ENCODE results near the gene MAPK9.
"Not testable (repeated sequence)": the region's sequence is repeated elsewhere in the genome, so short reads cannot be mapped to it uniquely, and the experiment has no call there.

MAPK9 gene

GRCh38 chr5:180211761-180212035 is 80.2 kb downstream of the MAPK9 start:
- no peak for DNase-seq (ENCODE audit: low spot score in 2 of 2)
- Mint-ChIP-seq H3K9me3 (no peaks in the 10 kb centered on the region), H3K4me3 (no peak overlapping the region), H3K4me1 (peaks cover 11% of the 10 kb centered on the region), H3K27ac (no peak overlapping the region), H3K36me3 (no peaks in the 10 kb centered on the region)
- no peak for ATAC-seq

- Mint-ChIP-seq H3K4me3 (no peak overlapping the region), H3K36me3 (no peaks in the 10 kb centered on the region), H3K9me3 (no peaks in the 10 kb centered on the region), H3K27ac (no peak overlapping the region), H3K4me1 (peaks cover 11% of the 10 kb centered on the region)
- ATAC-seq (no peak), DNase-seq (ENCODE audit: low spot score in 2 of 2) (no peak)
Observed at GRCh38 chr5:180210961-180211760, 80.7 kb downstream of the MAPK9 start.

- H3K4me1 Mint-ChIP-seq = peaks cover 11% of the 10 kb centered on the region
- H3K27ac Mint-ChIP-seq; H3K36me3 Mint-ChIP-seq; ATAC-seq; DNase-seq (ENCODE audit: low spot score in 2 of 2); H3K9me3 Mint-ChIP-seq; H3K4me3 Mint-ChIP-seq: not testable (repeated sequence)
Observed at GRCh38 chr5:180210077-180210476, 81.8 kb downstream of the MAPK9 start.

GRCh38 chr5:180209137-180209581 is 82.7 kb downstream of the MAPK9 start, which contains the start of gene RASGEF1C:
Gene RASGEF1C, minus strand, starts transcription at chr5:180209211. Its CDS starts 71,159 bp downstream, at chr5:180138052.
- Mint-ChIP-seq H3K9me3 (no peaks in the 10 kb centered on the region), H3K27ac (no peak within 1 kb of the TSS), H3K4me3 (peak within 1 kb of the TSS; percentile 53), H3K36me3 (no peaks in the 10 kb centered on the region), H3K4me1 (peaks cover 11% of the 10 kb centered on the region)
- peak; percentile 88 for ATAC-seq
- peak; percentile 58 to 62 for DNase-seq (ENCODE audit: low spot score in 2 of 2)

- H3K36me3 Mint-ChIP-seq = no peaks in the 10 kb centered on the region
- H3K27ac Mint-ChIP-seq = no peak overlapping the region
- peaks cover 11% of the 10 kb centered on the region for H3K4me1 Mint-ChIP-seq
- ATAC-seq (peak; percentile 8), DNase-seq (ENCODE audit: low spot score in 2 of 2) (no peak)
- H3K9me3 Mint-ChIP-seq = no peaks in the 10 kb centered on the region
- peak overlapping the region; percentile 45 for H3K4me3 Mint-ChIP-seq
Observed at GRCh38 chr5:180208435-180209081, 83.3 kb downstream of the MAPK9 start.

GRCh38 chr5:180208038-180208434 is 83.8 kb downstream of the MAPK9 start:
- no peaks in the 10 kb centered on the region for H3K36me3 Mint-ChIP-seq

GRCh38 chr5:180207593-180207992 is 84.3 kb downstream of the MAPK9 start:
- Mint-ChIP-seq H3K4me3 (peak overlapping the region; percentile 45), H3K9me3 (no peaks in the 10 kb centered on the region), H3K4me1 (peaks cover 11% of the 10 kb centered on the region), H3K27ac (no peak overlapping the region), H3K36me3 (no peaks in the 10 kb centered on the region)
- DNase-seq (ENCODE audit: low spot score in 2 of 2) (no peak), ATAC-seq (no peak)

More at GRCh38 chr5:180208038-180208434, 83.8 kb downstream of the MAPK9 start:
- no peak overlapping the region for H3K27ac Mint-ChIP-seq
- no peaks in the 10 kb centered on the region for H3K9me3 Mint-ChIP-seq
- DNase-seq (ENCODE audit: low spot score in 2 of 2) (no peak), ATAC-seq (no peak)
- peak overlapping the region; percentile 45 for H3K4me3 Mint-ChIP-seq
- peaks cover 11% of the 10 kb centered on the region for H3K4me1 Mint-ChIP-seq

GRCh38 chr5:180206993-180207392 is 84.9 kb downstream of the MAPK9 start:
- Mint-ChIP-seq H3K4me1 (peaks cover 11% of the 10 kb centered on the region), H3K9me3 (no peaks in the 10 kb centered on the region)

GRCh38 chr5:180205916-180206315 is 86.0 kb downstream of the MAPK9 start:
- Mint-ChIP-seq H3K36me3 (no peaks in the 10 kb centered on the region), H3K9me3 (no peaks in the 10 kb centered on the region), H3K27ac (no peak overlapping the region), H3K4me3 (no peak overlapping the region), H3K4me1 (peaks cover 11% of the 10 kb centered on the region)
- ATAC-seq = no peak
- no peak for DNase-seq (ENCODE audit: low spot score in 2 of 2)

More at GRCh38 chr5:180206993-180207392, 84.9 kb downstream of the MAPK9 start:
- ATAC-seq (no peak), DNase-seq (ENCODE audit: low spot score in 2 of 2) (no peak)
- Mint-ChIP-seq H3K4me3 (no peak overlapping the region), H3K36me3 (no peaks in the 10 kb centered on the region), H3K27ac (no peak overlapping the region)

- DNase-seq (ENCODE audit: low spot score in 2 of 2) (no peak), ATAC-seq (no peak)
- Mint-ChIP-seq H3K4me3 (no peak overlapping the region), H3K9me3 (no peaks in the 10 kb centered on the region), H3K36me3 (no peaks in the 10 kb centered on the region), H3K27ac (no peak overlapping the region), H3K4me1 (peaks cover 11% of the 10 kb centered on the region)
Observed at GRCh38 chr5:180204276-180204819, 87.5 kb downstream of the MAPK9 start.

- no peaks in the 10 kb centered on the region for H3K36me3 Mint-ChIP-seq
- peak; percentile 85 for ATAC-seq
- H3K27ac Mint-ChIP-seq = peak overlapping the region; percentile 27
- no peak for DNase-seq (ENCODE audit: low spot score in 2 of 2)
- H3K4me3 Mint-ChIP-seq = no peak overlapping the region
- H3K4me1 Mint-ChIP-seq = peaks cover 4% of the 10 kb centered on the region
- H3K9me3 Mint-ChIP-seq = no peaks in the 10 kb centered on the region
Observed at GRCh38 chr5:180202939-180203573, 88.8 kb downstream of the MAPK9 start.

- H3K36me3 Mint-ChIP-seq = no peaks in the 10 kb centered on the region
- no peaks in the 10 kb centered on the region for H3K4me1 Mint-ChIP-seq
- no peak for DNase-seq (ENCODE audit: low spot score in 2 of 2)
- no peak overlapping the region for H3K4me3 Mint-ChIP-seq
- ATAC-seq = no peak
- no peaks in the 10 kb centered on the region for H3K9me3 Mint-ChIP-seq
- no peak overlapping the region for H3K27ac Mint-ChIP-seq
Observed at GRCh38 chr5:180201051-180201987, 90.6 kb downstream of the MAPK9 start.

- DNase-seq (ENCODE audit: low spot score in 2 of 2) = no peak
- Mint-ChIP-seq H3K4me1 (no peaks in the 10 kb centered on the region), H3K9me3 (no peaks in the 10 kb centered on the region), H3K36me3 (no peaks in the 10 kb centered on the region), H3K27ac (no peak overlapping the region), H3K4me3 (no peak overlapping the region)
- ATAC-seq = no peak
Observed at GRCh38 chr5:180199390-180199789, 92.5 kb downstream of the MAPK9 start.

GRCh38 chr5:180198208-180198607 is 93.7 kb downstream of the MAPK9 start:
- Mint-ChIP-seq H3K4me1 (no peaks in the 10 kb centered on the region), H3K27ac (no peak overlapping the region), H3K36me3 (no peaks in the 10 kb centered on the region), H3K9me3 (no peaks in the 10 kb centered on the region), H3K4me3 (no peak overlapping the region)
- DNase-seq (ENCODE audit: low spot score in 2 of 2) (no peak), ATAC-seq (no peak)

Measured in stimulated activated effector memory CD8-positive, alpha-beta T cell treated with anti-CD3 and anti-CD28 coated beads, Interleukin-12 subunit alpha, Interleukin-12 subunit beta, amount 100 ng/mL, for 72 hours (primary cell).